GM12878 (cell line): ENCODE measurements around the gene DLX3.

Experiments
- CHD2 ChIP-seq: IDR thresholded peaks from 2 replicates; pipeline ENCODE4 v1.6.1; 2011; ENCODE audit warnings: low read depth, low read length, improper control_type of control experiment, borderline replicate concordance
- CHD4 ChIP-seq: fragments of 200-600 bp; sonication (generic); IDR thresholded peaks from 2 replicates; pipeline ENCODE4 v1.6.1; 2016; ENCODE audit warnings: mild to moderate bottlenecking
- CTCF ChIP-seq, 3 experiments: IDR thresholded peaks in 2 of 3; conservative IDR thresholded peaks in 1 of 3; 2 replicates each; pipeline ENCODE4 v1.5.1; 2011; ENCODE audit warnings: low read depth in 3 of 3, low read length in 3 of 3, mild to moderate bottlenecking in 3 of 3, control low read depth in 2 of 3, moderate library complexity in 2 of 3, inconsistent platforms in 1 of 3, mixed read lengths in 1 of 3; ENCODE audit not compliant: control insufficient read depth in 2 of 3, insufficient read depth in 1 of 3; ENCODE audit errors: extremely low read depth in 1 of 3
- CUX1 ChIP-seq: IDR thresholded peaks from 2 replicates; pipeline ENCODE4 v1.6.1; 2012; ENCODE audit warnings: improper control_type of control experiment, low read depth, low read length; ENCODE audit not compliant: insufficient replicate concordance
- E2F4 ChIP-seq: IDR thresholded peaks from 2 replicates; pipeline ENCODE4 v1.6.1; 2012; ENCODE audit warnings: low read depth, low read length, improper control_type of control experiment
- ESRRA ChIP-seq: IDR thresholded peaks from 2 replicates; pipeline ENCODE4 v1.6.1; 2012; ENCODE audit warnings: mild to moderate bottlenecking, low read length, improper control_type of control experiment
- EZH2 ChIP-seq: IDR thresholded peaks from 2 replicates; pipeline ENCODE4 v1.6.1; 2012; ENCODE audit warnings: low read depth, mild to moderate bottlenecking, control low read depth, inconsistent platforms, low read length, borderline replicate concordance; ENCODE audit not compliant: control insufficient read depth
- FOXM1 ChIP-seq: IDR thresholded peaks from 2 replicates; pipeline ENCODE4 v1.6.1; 2012; ENCODE audit warnings: low read depth, mild to moderate bottlenecking, inconsistent platforms, low read length, moderate library complexity
- IRF3 ChIP-seq: fragments of 450-650 bp; IDR thresholded peaks from 2 replicates; pipeline ENCODE4 v1.6.1; 2014; ENCODE audit warnings: mild to moderate bottlenecking
- NBN ChIP-seq: fragments of 450-650 bp; IDR thresholded peaks from 2 replicates; pipeline ENCODE4 v1.6.1; 2016
- NFIC ChIP-seq: IDR thresholded peaks from 2 replicates; pipeline ENCODE4 v1.6.1; 2012; ENCODE audit warnings: low read depth, mild to moderate bottlenecking, inconsistent platforms, low read length, moderate library complexity
- NR2F1 ChIP-seq: fragments of 450-650 bp; conservative IDR thresholded peaks from 2 replicates; pipeline ENCODE4 v1.6.1; 2017; ENCODE audit warnings: mild to moderate bottlenecking
- TF ChIP-seq, protein P1 (sequence below): IDR thresholded peaks from 2 replicates; pipeline ENCODE4 v1.6.1; 2012; ENCODE audit warnings: low read depth, low read length, improper control_type of control experiment

DNA sequence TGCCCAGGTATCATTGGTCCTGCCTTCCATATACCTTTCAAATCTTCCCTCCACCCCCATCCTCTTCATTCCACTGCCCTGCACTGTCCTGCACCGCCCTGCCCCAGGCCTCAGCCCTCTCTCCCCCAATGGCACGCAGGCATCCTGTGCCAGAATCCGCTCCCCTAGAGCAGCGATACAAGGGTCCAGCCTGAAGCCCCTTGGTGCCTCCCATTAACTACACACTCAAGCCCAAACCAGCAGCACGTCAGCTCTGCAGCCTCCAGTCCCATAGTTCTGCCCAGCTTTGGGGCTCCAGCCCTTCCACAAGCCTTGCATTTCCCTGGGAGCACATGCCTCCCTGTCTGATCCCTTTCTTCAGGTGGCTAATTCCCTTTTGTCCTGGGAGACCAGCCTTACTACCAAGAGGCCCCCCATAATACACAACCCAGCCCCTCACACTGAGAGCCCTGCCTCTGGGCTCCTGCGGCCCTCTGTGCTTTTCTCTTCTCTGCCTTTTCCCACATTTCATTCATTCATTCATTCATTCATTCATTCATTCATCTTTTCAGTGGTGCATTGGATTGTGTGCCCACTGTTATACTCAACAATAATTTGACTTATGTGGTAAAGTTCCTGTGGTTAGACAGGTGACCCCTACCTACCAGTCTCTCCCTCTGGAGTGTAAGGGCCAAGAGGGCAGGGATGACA, 26.8 kb upstream of the DLX3 start:
- TF ChIP-seq, protein P1, sequence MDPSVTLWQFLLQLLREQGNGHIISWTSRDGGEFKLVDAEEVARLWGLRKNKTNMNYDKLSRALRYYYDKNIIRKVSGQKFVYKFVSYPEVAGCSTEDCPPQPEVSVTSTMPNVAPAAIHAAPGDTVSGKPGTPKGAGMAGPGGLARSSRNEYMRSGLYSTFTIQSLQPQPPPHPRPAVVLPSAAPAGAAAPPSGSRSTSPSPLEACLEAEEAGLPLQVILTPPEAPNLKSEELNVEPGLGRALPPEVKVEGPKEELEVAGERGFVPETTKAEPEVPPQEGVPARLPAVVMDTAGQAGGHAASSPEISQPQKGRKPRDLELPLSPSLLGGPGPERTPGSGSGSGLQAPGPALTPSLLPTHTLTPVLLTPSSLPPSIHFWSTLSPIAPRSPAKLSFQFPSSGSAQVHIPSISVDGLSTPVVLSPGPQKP = no peak
- no peak for TF ChIP-seq CTCF (IDR thresholded peaks at IDR 0.05 in 2 of 3, conservative IDR thresholded peaks at IDR 0.05 in 1 of 3; ENCODE audit: control insufficient read depth in 2 of 3, extremely low read depth in 1 of 3, insufficient read depth in 1 of 3, low read depth in 3 of 3, low read length in 3 of 3)
- TF ChIP-seq IRF3 = no peak
- no peak for TF ChIP-seq FOXM1
- no peak for TF ChIP-seq EZH2
- no peak for TF ChIP-seq ESRRA
- no peak for TF ChIP-seq NBN
- TF ChIP-seq CHD2 = no peak
- TF ChIP-seq NR2F1 = no peak
- TF ChIP-seq CUX1 = no peak
- no peak for TF ChIP-seq NFIC
- no peak for TF ChIP-seq CHD4
- TF ChIP-seq E2F4 = no peak
